TTC549 (cell line): ENCODE results near the gene KLHDC4.
"Not testable (repeated sequence)": the region's sequence is repeated elsewhere in the genome, so short reads cannot be mapped to it uniquely, and the experiment has no call there.

ENCODE experiments used
- FAIRE-seq: peaks from 2 replicates; lab custom pipeline; 2012; peaks lifted over from hg19 to GRCh38; lab: Jason Lieb, UNC

The KLHDC4 gene

GRCh38 chr16:87720446-87720845 lies 45.3 kb downstream of the KLHDC4 start:
- no peak for FAIRE-seq

- not testable (repeated sequence) for FAIRE-seq
Measured at GRCh38 chr16:87718831-87719230, 47.0 kb downstream of the KLHDC4 start.

- FAIRE-seq, result no peak
Measured at GRCh38 chr16:87715658-87716057, 50.1 kb downstream of the KLHDC4 start.

GRCh38 chr16:87715231-87715630 lies 50.6 kb downstream of the KLHDC4 start:
- FAIRE-seq, result no peak

GRCh38 chr16:87713451-87714229 lies 52.1 kb downstream of the KLHDC4 start:
- no peak for FAIRE-seq

- no peak for FAIRE-seq
Measured at GRCh38 chr16:87712184-87712762, 53.5 kb downstream of the KLHDC4 start.

- FAIRE-seq, result no peak
Measured at GRCh38 chr16:87710887-87711286, 54.9 kb downstream of the KLHDC4 start.

- FAIRE-seq, result no peak
Measured at GRCh38 chr16:87709677-87710076, 56.1 kb downstream of the KLHDC4 start.

- no peak for FAIRE-seq
Measured at GRCh38 chr16:87708881-87709638, 56.7 kb downstream of the KLHDC4 start.

GRCh38 chr16:87707714-87708580 lies 57.8 kb downstream of the KLHDC4 start:
- no peak for FAIRE-seq

- FAIRE-seq, result no peak
Measured at GRCh38 chr16:87707097-87707496, 58.7 kb downstream of the KLHDC4 start.

- no peak for FAIRE-seq
Measured at GRCh38 chr16:87706278-87707000, 59.3 kb downstream of the KLHDC4 start.

- FAIRE-seq, result no peak
Measured at GRCh38 chr16:87705771-87706277, 60.0 kb downstream of the KLHDC4 start.

- FAIRE-seq, result no peak
Measured at GRCh38 chr16:87704754-87705353, 60.9 kb downstream of the KLHDC4 start.

GRCh38 chr16:87703835-87704375 lies 61.9 kb downstream of the KLHDC4 start:
- no peak for FAIRE-seq

GRCh38 chr16:87703071-87703470 lies 62.7 kb downstream of the KLHDC4 start:
- no peak for FAIRE-seq

GRCh38 chr16:87702325-87702811 lies 63.4 kb downstream of the KLHDC4 start:
- FAIRE-seq, result no peak

GRCh38 chr16:87701505-87701921 lies 64.3 kb downstream of the KLHDC4 start:
- no peak for FAIRE-seq

- no peak for FAIRE-seq
Measured at GRCh38 chr16:87701078-87701460, 64.7 kb downstream of the KLHDC4 start.

GRCh38 chr16:87700406-87701077 lies 65.2 kb downstream of the KLHDC4 start:
- FAIRE-seq, result no peak
